SK-N-SH (cell line): Measurements from ENCODE around the gene EPHA3. TPM values are rescaled to one million over a fixed set of nuclear protein-coding genes. Genes with fewer than 3 reads are reported as not detected.

Source experiments
- CTCF ChIA-PET: fragments of 300-600, 350-600 bp; formaldehyde crosslinking; extraction: SDS; loops from one replicate; lab custom pipeline; 2021; lab: Yijun Ruan, JAX
- POLR2A ChIA-PET: fragments of 350-600 bp; sonication (Branson Sonifier 250); formaldehyde crosslinking; extraction: SDS; loops from one replicate; lab custom pipeline; 2020; ENCODE audit warnings: antibody characterized with exemption, inconsistent platforms; lab: Yijun Ruan, JAX
- DNase-seq: peaks from one replicate; pipeline ENCODE4 v3.0.0; 2012
- H2AFZ ChIP-seq: fragments of 200-600 bp; sonication (generic); 2 replicates; pipeline ENCODE4 v1.8.1; 2016; ENCODE audit warnings: antibody characterized with exemption, mild to moderate bottlenecking, low read depth
- H3F3A ChIP-seq: fragments of 200-600 bp; sonication (generic); replicated peaks from 2 replicates; pipeline ENCODE3; 2016; ENCODE audit warnings: antibody characterized with exemption, mild to moderate bottlenecking; ENCODE audit not compliant: insufficient read depth
- H3K27ac ChIP-seq, 2 experiments: fragments of 200-500 bp in 1 of 2; fragments of 200-600 bp in 1 of 2; sonication (Bioruptor generic) in 1 of 2; sonication (generic), shearing (Covaris generic) in 1 of 2; 2 replicates each; pipeline versions ENCODE4 v1.5.1 to v1.6.1; 2014 to 2016; ENCODE audit warnings: low read depth in 2 of 2, inconsistent platforms in 1 of 2, low read length in 1 of 2, mild to moderate bottlenecking in 1 of 2, mixed read lengths in 1 of 2
- H3K27me3 ChIP-seq: fragments of 200-600 bp; sonication (generic), shearing (Covaris generic); 2 replicates; pipeline ENCODE4 v1.6.1; 2016; ENCODE audit warnings: mixed run types; ENCODE audit not compliant: insufficient read depth
- H3K36me3 ChIP-seq, 2 experiments: fragments of 200-500 bp in 1 of 2; fragments of 200-600 bp in 1 of 2; sonication (Bioruptor generic) in 1 of 2; sonication (generic) in 1 of 2; replicated peaks in 1 of 2; 2 replicates each; pipeline versions ENCODE3 to v1.5.1; 2014 to 2016; ENCODE audit warnings: low read length in 1 of 2, mild to moderate bottlenecking in 1 of 2; ENCODE audit not compliant: insufficient read depth in 2 of 2, control insufficient read depth in 1 of 2
- H3K4me1 ChIP-seq, 2 experiments: fragments of 200-500 bp in 1 of 2; fragments of 200-600 bp in 1 of 2; sonication (Bioruptor generic) in 1 of 2; sonication (generic), shearing (Covaris generic) in 1 of 2; 2 replicates each; pipeline versions ENCODE4 v1.5.1 to v1.6.1; 2014 to 2016; ENCODE audit warnings: low read depth in 1 of 2, low read length in 1 of 2, mixed run types in 1 of 2; ENCODE audit not compliant: insufficient read depth in 2 of 2, control insufficient read depth in 1 of 2
- H3K4me2 ChIP-seq: fragments of 200-600 bp; sonication (generic), shearing (Covaris generic); 2 replicates; pipeline ENCODE4 v1.6.1; 2017; ENCODE audit warnings: mixed run types
- H3K4me3 ChIP-seq, 2 experiments: fragments of 200-500 bp in 1 of 2; fragments of 200-600 bp in 1 of 2; sonication (Bioruptor generic) in 1 of 2; sonication (generic), shearing (Covaris generic) in 1 of 2; 2 replicates each; pipeline versions ENCODE4 v1.5.1 to v1.8.1; 2014 to 2016; ENCODE audit warnings: low read depth in 2 of 2, inconsistent platforms in 1 of 2, low read length in 1 of 2, mild to moderate bottlenecking in 1 of 2, mixed read lengths in 1 of 2, moderate library complexity in 1 of 2
- H3K79me2 ChIP-seq: fragments of 200-600 bp; sonication (generic); 2 replicates; pipeline ENCODE4 v1.8.1; 2017; ENCODE audit warnings: mild to moderate bottlenecking; ENCODE audit not compliant: insufficient read depth
- H3K9ac ChIP-seq: fragments of 200-600 bp; sonication (generic); 2 replicates; pipeline ENCODE4 v1.6.1; 2017; ENCODE audit warnings: mixed run types
- H3K9me2 ChIP-seq: fragments of 200-600 bp; sonication (generic); 2 replicates; pipeline ENCODE4 v1.6.1; 2017; ENCODE audit warnings: mixed run types
- H3K9me3 ChIP-seq: fragments of 200-600 bp; sonication (generic); 2 replicates; pipeline ENCODE4 v1.6.1; 2017; ENCODE audit warnings: mixed run types, mild to moderate bottlenecking, moderate library complexity
- H4K20me1 ChIP-seq: fragments of 200-600 bp; sonication (generic); 2 replicates; pipeline ENCODE4 v1.6.1; 2017; ENCODE audit warnings: mild to moderate bottlenecking, mixed run types; ENCODE audit not compliant: insufficient read depth
- ELF1 ChIP-seq: IDR thresholded peaks from 2 replicates; pipeline ENCODE4 v1.4.0; 2012
- EP300 ChIP-seq, 2 experiments: IDR thresholded peaks; 2 replicates each; pipeline versions ENCODE4 v1.4.0 to v1.6.1; 2012; ENCODE audit warnings: borderline replicate concordance in 1 of 2, low read depth in 1 of 2, low read length in 1 of 2
- FOXM1 ChIP-seq: IDR thresholded peaks from 2 replicates; pipeline ENCODE4 v1.4.0; 2012; ENCODE audit warnings: low read depth, mild to moderate bottlenecking
- GATA2 ChIP-seq: sonication (generic); formaldehyde crosslinking; IDR thresholded peaks from 2 replicates; pipeline ENCODE4 v1.5.0; 2020; ENCODE audit warnings: mild to moderate bottlenecking, missing genetic modification reagents
- NRF1 ChIP-seq: IDR thresholded peaks from 2 replicates; pipeline ENCODE4 v1.6.1; 2012; ENCODE audit warnings: low read depth, mild to moderate bottlenecking, low read length
- RXRA ChIP-seq: IDR thresholded peaks from 2 replicates; pipeline ENCODE4 v1.4.0; 2012; ENCODE audit warnings: low read depth, mild to moderate bottlenecking, borderline replicate concordance
- SMC3 ChIP-seq: IDR thresholded peaks from 2 replicates; pipeline ENCODE4 v1.6.1; 2012; ENCODE audit warnings: low read depth, low read length, improper control_type of control experiment
- YY1 ChIP-seq: IDR thresholded peaks from 2 replicates; pipeline ENCODE4 v1.4.0; 2012; ENCODE audit warnings: low read depth, mild to moderate bottlenecking
- WGBS: methylation state at CpG from one replicate; pipeline ENCODE4 v1.1.6; 2017; ENCODE audit warnings: low lambda C conversion rate; 5-methylcytosine and 5-hydroxymethylcytosine counted together
- polyA plus RNA-seq, 3 experiments: library from polyadenylated mRNA; depleted of rRNA; stranded (reverse); fragments of >200 nt; gene quantifications; 2 replicates each; pipeline ENCODE4 v1.2.3, GENCODE V29; 2012
- TF ChIP-seq, protein P1 (sequence below): IDR thresholded peaks from 2 replicates; pipeline ENCODE4; 2012
- TF ChIP-seq, protein P2 (sequence below): fragments of 150-350 bp; IDR thresholded peaks from 2 replicates; pipeline ENCODE4 v1.6.1; 2017; ENCODE audit warnings: antibody characterized with exemption, low read length, low read depth, borderline replicate concordance
- TF ChIP-seq, protein P3 (sequence below): fragments of 150-350 bp; IDR thresholded peaks from 2 replicates; pipeline ENCODE4 v1.6.1; 2016; ENCODE audit warnings: mild to moderate bottlenecking, low read depth, low read length
- TF ChIP-seq, protein P4 (sequence below): IDR thresholded peaks from 2 replicates; pipeline ENCODE4 v1.4.0; 2012; ENCODE audit warnings: low read depth, borderline replicate concordance

Gene EPHA3
- polyA plus RNA-seq, 1 of the 3 experiments (the other 2 are of a cell fraction) = not detected

DNA sequence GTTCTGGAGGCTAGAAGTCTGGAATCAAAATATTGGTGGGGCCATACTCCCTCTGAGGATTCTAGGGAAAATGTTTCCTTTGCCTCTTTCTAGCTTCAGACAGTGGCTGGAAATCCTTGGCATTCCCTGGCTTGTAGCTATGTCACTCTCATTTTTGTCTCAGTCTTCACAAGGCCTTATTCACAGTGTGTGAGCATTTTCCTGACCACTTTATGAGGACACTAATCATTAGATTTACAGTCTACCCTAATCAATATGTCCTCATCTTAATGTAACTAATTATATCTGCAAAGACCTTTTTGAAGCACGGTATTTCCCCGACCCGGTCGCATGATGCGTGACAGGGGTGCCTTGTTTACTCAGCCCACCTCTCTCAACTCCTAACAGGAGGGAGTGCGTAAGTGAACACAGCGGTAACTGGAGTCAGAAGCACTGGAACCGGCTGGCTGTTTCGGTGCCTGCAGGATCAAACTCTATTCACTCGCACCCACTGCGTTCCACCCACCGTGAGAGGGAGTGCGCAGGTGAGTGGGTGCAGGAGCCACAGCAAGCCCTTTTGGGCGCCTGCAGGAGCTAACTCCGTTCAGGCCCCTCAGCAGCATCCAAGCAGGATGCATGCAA, 155.0 kb downstream of the EPHA3 start:
- Histone ChIP-seq H3K9ac (no peak overlapping the region), H3K9me2 (no peaks in the 10 kb centered on the region), H3F3A (no peaks in the 10 kb centered on the region), H3K27me3 (no peaks in the 10 kb centered on the region), H3K9me3 (no peaks in the 10 kb centered on the region), H3K27ac (no peak overlapping the region), H3K4me2 (no peak overlapping the region), H3K4me1 (no peaks in the 10 kb centered on the region; a peak in 1 of 4 replicates), H3K79me2 (no peaks in the 10 kb centered on the region), H3K36me3 (no peaks in the 10 kb centered on the region), H4K20me1 (no peaks in the 10 kb centered on the region), H2AFZ (no peak overlapping the region), H3K4me3 (no peak overlapping the region)
- ChIA-PET POLR2A (no interaction called here), CTCF (no interaction called here)
- TF ChIP-seq GATA2 (CRISPR knock-in tag) = no peak
- no peak for TF ChIP-seq FOXM1
- no peak for TF ChIP-seq NRF1
- no peak for TF ChIP-seq YY1
- no peak for TF ChIP-seq RXRA
- no peak for TF ChIP-seq EP300 (IDR thresholded peaks at IDR 0.05; ENCODE audit: borderline replicate concordance in 1 of 2, low read depth in 1 of 2, low read length in 1 of 2)
- no peak for TF ChIP-seq SMC3
- TF ChIP-seq, protein P1, sequence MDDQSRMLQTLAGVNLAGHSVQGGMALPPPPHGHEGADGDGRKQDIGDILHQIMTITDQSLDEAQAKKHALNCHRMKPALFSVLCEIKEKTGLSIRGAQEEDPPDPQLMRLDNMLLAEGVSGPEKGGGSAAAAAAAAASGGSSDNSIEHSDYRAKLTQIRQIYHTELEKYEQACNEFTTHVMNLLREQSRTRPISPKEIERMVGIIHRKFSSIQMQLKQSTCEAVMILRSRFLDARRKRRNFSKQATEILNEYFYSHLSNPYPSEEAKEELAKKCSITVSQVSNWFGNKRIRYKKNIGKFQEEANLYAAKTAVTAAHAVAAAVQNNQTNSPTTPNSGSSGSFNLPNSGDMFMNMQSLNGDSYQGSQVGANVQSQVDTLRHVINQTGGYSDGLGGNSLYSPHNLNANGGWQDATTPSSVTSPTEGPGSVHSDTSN = no peak
- TF ChIP-seq, protein P2, sequence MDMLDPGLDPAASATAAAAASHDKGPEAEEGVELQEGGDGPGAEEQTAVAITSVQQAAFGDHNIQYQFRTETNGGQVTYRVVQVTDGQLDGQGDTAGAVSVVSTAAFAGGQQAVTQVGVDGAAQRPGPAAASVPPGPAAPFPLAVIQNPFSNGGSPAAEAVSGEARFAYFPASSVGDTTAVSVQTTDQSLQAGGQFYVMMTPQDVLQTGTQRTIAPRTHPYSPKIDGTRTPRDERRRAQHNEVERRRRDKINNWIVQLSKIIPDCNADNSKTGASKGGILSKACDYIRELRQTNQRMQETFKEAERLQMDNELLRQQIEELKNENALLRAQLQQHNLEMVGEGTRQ = no peak
- TF ChIP-seq, protein P3, sequence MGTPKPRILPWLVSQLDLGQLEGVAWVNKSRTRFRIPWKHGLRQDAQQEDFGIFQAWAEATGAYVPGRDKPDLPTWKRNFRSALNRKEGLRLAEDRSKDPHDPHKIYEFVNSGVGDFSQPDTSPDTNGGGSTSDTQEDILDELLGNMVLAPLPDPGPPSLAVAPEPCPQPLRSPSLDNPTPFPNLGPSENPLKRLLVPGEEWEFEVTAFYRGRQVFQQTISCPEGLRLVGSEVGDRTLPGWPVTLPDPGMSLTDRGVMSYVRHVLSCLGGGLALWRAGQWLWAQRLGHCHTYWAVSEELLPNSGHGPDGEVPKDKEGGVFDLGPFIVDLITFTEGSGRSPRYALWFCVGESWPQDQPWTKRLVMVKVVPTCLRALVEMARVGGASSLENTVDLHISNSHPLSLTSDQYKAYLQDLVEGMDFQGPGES = no peak
- TF ChIP-seq, protein P4, sequence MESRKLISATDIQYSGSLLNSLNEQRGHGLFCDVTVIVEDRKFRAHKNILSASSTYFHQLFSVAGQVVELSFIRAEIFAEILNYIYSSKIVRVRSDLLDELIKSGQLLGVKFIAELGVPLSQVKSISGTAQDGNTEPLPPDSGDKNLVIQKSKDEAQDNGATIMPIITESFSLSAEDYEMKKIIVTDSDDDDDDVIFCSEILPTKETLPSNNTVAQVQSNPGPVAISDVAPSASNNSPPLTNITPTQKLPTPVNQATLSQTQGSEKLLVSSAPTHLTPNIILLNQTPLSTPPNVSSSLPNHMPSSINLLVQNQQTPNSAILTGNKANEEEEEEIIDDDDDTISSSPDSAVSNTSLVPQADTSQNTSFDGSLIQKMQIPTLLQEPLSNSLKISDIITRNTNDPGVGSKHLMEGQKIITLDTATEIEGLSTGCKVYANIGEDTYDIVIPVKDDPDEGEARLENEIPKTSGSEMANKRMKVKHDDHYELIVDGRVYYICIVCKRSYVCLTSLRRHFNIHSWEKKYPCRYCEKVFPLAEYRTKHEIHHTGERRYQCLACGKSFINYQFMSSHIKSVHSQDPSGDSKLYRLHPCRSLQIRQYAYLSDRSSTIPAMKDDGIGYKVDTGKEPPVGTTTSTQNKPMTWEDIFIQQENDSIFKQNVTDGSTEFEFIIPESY = no peak
- TF ChIP-seq ELF1 = no peak
- no peak for DNase-seq
- WGBS = 16% methylated on average over 15 of the region's 15 CpGs
